Mucosa of gallbladder (tissue), 1 donor: ENCODE data around the gene DSP. TPM values are rescaled to one million over a fixed set of nuclear protein-coding genes. Genes with fewer than 3 reads are reported as not detected.

Experiments used
- DNase-seq: peaks from one replicate; pipeline ENCODE4 v3.0.0-alpha.2; 2020; ENCODE audit warnings: low spot score
- total RNA-seq: library from RNA; stranded (reverse); gene quantifications from one replicate; pipeline ENCODE4 v1.2.1, GENCODE V29; 2021
- donor health status: DM: no; HTN: no; CAD: no.

Gene DSP
- total RNA-seq, 1 donor from 2014 or later = 79.1 TPM

DNA sequence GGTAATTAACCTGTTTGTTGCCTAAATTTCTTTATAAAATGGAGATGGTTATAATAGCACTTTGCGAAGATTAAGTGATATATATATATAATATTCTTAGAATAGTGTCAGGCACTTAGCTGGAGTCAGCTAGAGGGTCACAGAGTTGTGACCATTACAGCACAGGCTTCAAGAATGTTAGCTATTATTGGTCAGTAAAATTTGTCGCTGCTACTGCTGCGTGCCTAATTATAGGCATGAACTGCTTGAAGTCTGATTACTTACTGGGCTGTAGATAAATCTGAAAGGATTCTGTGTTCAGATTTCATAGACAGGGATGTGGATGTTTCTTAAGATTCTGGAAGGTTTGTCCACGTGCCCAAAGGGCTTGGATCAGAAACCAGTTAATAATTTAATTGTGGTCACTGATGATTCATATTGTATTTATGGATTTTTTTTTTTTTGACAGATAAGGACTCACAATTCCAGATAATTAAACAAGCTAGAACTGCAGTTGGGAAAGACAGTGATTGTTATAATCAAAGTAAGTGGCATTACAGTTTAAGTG, 53.2 kb downstream of the DSP start:
- DNase-seq = no peak

DNA sequence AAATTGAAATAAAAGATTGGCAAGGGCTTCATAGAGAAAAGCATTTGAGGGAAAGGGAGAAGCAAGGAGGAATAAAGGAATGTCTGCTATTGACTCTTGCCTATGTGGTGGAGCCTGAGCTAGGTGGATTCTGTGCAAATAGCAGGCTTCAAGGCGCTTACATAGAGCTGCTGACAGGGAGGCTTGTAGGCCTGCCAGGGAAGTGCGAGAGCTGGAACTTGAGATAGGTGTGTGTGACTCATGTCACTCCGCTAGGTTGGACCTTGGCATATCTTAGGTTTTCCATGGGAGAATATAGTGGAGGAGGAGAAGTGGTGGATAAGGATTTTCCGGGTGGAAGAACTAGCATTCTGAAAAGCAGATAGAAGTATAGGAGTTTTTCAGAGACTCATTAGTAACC, 62.5 kb downstream of the DSP start:
- peak; percentile 55 for DNase-seq

DNA sequence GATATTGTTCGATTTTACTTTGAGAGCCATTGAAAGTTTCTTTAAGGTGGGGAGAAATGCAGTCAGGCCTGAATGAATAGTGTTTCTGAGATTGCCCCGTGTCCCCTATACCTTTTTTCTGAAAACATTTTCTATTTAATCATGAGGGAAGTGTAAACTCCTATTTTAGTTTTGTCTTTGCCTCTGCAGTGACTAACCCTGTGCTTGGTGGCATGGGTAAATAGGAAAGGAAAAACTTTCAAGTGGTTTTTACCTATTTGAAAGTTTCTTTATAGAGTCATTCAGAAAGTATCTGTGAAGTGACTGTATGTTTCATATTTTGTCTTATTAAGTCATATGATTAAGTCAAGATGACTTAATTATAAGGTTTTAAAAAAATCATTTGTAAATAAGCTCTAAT, 63.0 kb downstream of the DSP start:
- no peak for DNase-seq

DNA sequence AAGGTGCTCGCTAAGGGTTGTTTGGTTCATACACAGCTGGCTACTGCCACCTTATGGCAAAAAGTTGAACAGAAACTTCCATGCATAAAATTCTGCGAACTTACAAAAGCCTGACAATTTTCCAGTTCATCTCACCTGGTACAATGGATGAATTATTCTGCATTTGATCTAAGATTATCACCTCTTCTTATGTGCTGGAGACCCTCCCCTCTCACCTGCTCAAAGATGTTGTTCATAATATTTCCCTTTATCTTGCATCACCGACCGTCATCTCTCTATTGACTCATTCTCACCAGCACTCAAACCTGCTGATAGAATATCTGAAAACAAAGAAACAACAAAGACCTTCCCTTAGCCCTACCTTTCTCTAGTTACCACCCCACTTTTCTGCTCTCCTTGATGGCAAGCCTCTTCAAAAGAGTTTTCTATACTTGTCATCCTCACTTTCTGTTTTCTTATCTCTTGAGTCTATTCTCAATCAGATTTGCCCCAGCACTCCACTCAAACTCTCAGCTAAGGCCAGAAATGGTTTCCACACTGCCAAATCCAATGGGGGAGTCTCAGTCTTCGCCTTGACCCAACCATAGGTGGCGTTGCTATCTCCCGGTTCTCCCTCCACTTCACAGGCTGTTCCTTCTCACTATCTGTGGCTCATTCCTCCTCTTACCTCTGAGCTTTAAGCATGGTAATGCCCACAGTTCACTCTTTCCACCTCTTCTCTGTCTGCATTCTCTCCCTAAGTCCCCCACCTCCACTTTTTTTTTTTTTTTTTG, 74.3 kb downstream of the DSP start:
- DNase-seq = peak; percentile 52

DNA sequence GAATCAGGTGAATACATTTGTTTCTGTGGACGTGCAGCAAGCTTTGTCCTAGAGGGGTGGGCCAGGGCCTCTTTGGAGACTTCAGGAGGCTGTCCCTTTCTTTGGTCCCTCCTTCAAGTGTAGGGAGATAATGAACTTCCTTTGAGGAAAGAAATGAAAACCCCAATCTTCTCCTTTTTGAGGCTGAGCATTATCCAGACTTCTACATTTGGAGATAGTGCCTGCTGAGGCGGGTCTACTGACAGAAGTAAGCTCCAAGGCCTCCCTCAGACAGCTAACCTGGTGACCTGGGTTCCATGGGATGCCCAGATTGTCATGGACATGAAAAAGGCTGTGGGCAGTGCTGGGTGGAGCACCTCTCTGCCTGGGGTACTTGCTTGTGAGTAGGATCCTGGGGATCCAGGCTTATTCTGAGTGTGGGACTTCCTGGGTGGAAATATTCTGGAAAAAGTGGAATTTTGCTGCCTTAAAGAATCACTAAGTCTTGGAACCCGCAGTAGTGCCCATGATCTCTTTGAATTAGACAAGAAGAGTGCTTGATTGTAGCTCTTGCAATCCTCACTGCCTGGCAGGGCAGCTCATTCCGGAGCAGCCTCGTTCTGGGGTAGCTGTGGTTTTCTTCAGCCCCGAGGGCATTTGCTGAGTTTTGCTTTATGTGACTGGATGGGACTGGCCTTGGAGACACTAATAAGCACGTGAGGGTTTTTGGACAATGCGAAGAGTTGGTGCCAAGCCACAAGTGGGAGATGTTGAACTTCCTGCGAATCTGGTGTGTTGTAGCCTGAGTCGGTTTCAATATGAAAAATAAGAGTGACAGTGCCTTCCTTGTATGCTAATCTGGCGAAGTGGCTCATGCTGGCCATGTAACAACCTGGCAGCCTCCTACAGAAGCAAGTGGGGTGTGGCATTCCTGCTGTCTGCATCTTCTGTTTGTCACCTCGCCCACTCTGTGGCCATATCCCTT, 76.6 kb downstream of the DSP start:
- DNase-seq = peak; percentile 50

DNA sequence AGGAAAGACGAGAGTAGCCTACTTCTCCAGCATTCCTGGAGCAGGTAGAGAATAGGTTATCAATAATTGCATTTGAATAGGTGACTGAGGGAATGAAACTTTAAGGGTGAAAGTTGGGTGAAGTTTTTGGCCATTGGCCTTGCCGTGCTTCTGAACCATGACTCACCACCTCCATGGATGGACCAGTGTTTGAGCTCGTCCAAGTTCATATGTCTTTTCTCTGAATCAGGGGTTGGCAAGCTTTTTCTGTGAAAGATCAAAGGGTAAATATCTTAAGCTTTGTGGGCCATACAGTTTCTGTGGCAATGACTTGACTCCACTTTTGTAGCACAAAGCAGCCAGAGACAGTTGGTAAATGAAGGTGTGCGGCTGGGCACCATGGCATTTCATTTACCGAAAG, 80.3 kb downstream of the DSP start:
- no peak for DNase-seq

DNA sequence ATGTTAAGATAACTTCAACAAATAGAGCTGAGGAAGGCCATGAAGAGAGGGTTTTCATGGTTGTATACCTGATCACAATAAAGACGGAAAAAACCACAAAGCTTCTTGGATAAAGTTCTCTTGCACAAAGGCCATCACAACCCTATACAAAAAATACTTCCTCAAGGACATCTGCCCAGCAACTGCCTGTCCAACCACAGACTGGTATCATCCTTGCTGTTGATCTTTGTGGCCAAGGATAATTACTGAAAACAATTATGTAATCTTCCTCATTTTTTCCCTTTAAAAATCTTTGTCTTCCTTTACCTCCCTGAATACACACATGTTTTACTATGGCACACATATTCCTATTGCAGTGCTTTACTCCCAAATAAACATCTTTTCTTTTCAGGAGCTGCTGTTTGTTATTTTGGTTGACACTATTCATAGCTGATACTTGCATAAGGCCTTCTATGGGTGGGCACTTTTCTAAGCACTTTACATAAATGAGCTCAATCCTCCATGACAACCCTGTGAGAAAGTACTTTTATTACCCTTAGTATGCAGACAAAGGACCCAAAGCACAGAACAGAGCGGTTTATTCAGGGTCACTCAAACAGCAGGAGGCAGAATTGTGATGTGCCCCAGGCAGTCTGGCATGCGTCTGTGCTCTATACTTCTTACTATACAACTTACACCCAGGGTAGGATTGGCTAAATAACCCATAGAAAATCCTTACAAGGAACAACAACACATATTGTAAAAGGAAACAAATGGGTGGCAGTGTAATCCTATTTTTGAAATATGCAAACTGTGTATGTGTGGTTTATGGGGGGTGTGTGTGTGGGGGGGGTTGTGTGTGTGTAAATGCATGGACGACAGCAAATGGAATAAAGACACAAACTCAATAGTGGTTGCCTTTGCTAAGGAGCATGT, 83.6 kb downstream of the DSP start:
- DNase-seq = no peak

DNA sequence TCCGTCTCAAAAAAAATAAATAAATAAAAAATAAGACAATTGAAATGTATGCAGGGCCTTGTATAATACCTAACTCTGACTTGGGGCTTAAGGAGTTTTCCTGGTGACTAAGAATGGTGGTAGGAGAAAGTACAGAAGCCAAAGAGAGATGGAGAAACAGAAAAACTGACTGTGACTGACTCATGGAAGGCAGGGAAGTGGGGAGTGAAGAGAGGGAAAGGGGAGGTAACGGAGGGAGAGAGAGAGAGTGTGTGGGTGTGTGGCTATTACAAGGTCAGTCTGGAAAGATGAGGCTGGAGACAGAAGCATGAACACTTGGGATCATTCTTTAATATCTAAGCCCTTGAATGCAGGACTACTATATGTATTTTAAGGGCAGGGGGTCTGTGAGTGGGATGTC, 87.0 kb downstream of the DSP start:
- no peak for DNase-seq

DNA sequence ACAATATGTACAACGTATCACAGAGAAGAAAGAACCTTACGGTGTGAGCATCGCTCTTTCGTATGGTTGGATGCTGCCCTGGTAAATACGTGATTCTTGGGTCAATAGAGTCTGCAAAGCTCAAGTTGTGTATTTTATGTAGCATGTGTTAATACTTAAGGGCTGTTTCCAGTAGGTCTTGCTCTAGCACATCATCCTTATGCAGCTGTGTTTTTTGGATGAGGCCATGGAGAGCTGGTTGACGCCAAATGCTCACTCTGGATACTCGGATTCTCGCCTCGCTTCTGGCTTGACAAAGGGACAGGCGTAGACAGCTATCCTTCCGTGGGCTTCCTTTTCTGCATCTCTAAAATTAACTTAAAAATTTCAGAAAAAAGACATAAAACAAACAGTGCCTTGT, 87.4 kb downstream of the DSP start:
- no peak for DNase-seq

DNA sequence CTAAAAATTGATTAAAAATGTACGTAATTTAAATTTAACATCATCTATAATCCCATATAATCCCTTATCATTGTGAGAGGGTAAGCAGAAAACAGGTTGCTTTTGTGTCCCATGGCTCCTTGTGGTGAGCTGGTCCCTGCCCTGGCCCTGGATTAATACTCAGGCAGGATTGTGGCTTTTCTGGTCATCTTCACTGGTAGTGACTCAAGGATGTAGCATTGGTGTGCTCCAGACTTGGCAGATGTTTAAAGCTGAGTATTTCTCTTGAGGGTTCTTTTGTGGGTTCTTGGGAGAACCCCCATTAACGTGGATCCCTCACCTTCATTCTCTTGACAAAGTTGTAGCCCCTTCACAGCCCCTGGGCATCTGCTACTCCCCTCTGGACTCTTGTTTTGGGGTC, 87.8 kb downstream of the DSP start:
- DNase-seq = no peak

DNA sequence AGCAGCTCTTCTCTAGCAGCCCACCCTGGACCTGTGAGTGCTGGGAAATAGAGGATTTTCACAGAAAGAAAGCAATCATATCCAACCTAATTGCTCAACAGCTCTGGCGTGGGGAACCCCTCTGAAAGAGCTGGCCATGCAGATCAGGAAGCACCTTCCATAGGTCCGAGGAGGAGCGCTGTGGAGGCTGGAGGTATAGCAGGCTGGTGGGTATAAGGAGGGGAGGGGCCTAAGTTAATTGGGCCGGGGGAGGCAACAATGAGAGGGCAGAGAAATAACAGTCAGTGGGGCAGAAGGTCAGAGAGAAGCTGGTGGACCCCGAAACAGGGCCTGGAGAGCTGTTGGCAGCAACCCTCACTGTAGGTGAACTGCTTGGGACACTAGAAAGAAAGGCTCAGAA, 89.3 kb downstream of the DSP start:
- DNase-seq = no peak

DNA sequence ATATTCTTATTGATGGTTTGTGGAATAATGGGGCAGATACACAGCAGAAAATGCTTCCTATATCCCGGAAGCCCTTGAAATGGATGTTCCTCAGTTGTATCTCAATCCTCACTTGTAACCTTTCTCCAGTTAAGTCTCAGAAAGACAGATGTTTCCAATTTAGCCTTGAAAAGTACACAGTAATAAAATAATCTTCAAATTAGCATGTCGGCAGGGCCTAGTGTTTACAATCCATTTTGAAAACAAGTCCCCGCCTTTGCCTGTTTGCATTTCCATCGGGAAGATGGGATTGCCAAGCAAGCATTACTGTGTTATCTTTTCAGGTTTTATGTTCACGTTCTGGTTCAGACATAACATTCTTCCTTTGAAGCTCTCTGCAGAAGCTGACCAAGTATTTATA, 90.0 kb downstream of the DSP start:
- DNase-seq = no peak

DNA sequence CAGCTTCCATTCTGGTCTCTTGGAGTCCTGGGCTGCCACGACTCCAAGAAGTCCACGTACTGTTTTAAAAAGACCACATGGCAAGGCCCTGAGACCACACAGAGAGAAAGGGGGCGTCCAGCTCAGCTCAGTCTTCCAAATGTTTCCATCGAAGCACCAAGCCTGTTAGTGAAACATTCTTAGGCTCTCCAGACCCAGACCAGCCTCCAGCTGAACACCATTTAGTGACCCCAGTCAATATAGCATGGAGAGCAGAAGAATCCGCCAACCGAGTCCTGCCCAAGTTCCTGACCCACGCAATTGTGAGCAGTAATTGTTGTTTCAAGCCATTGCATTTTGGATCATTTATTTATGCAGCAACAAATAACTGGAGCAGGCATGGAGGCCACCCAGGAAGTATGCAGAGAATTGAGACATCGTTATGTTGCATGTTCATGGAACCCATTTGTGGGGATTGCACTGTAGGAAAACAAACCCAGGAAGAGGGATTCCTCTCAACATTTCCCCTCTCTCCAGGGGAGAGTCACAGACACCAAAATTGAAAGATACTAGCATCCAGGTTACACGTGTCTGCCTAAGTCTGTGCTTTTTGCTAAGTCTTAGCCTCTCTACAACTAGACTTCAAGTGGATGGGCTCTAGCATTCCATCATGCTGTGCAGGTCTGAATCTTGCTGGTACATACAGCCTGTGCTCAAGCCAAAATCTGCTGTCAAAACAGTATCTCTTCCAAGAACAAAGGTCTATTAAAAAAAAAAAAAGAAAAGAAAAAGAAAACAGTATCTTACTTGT, 91.2 kb downstream of the DSP start:
- DNase-seq = no peak

DNA sequence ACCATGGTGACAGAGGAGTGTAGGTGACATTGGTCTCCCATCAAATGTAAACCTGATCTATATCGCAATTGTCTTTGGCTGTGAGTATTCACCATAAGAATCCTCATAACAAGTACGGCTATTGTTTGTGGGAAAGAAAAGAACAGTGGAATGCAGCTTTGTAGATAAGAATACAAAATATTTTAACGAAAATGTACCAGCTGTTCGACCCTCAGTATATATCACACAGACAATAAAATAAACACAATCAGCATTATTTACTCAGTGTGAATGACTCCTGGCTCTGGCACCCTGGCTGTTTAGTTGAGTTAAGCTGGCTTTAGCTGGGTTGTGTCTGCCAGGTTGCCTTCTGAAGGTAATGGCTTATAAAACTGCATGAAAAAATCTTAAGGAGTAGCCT, 91.9 kb downstream of the DSP start:
- no peak for DNase-seq

DNA sequence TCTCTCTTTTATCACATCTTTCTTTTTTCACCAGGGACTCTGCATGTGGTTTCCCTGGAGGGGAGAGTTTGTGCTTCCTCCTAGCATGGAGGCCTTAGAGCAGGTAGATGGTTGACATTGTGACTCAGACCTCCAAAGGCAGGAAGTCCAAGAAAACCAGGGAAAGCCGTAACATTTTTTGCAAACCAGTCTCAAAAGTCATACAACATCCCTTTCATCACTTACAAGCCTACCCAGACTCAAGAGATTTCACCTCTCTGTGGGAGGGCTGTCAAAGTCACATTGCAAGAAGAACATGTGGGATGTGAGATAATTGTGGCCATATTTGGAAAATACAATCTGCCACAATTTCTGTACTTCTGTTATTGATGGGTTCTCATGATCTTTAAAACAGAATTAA, 94.7 kb downstream of the DSP start:
- no peak for DNase-seq

Other genes with a start within 250 kb of the DSP start
- gene SSR1, start 228.5 kb upstream of the DSP start, total RNA-seq = 130 TPM
- gene CAGE1, start 151.9 kb upstream of the DSP start, total RNA-seq = not detected
- gene RIOK1, start 151.9 kb upstream of the DSP start, total RNA-seq = 12.9 TPM
- gene SNRNP48, start 48.5 kb downstream of the DSP start, total RNA-seq = 14.4 TPM
- gene BMP6, start 184.4 kb downstream of the DSP start, total RNA-seq = 7.3 TPM